ENCODE data around the gene LRRFIP1. TPM values are rescaled to one million over a fixed set of nuclear protein-coding genes. Genes with fewer than 3 reads are reported as not detected.

Gene LRRFIP1
- total RNA-seq, 1 donor: 64.3 TPM

DNA sequence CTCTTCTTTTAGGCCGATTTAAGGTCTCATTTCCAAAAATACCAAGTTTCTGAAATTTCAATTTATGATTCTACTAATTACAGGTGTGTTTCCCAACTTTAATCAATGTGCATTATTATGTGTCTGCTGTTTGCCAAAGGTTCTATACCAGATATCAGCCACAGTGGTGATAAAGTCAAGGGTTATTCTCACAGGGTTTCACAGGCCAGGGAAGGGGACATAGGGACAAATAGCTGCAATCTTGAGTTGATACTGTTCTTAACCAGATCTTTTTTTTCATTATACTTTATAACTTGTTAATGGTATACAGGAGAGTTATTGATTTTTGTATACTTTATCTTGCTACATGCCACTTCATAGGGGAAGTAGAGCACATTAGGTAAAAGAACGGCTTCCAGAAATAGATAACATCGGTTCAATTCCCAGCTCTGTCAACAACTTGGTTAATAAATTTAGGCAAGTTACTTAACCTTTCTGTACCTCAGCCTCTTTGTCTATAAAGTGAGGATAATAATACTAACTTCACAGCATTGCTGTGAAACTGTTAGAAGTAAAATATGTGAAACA, 200.1 kb downstream of the LRRFIP1 start:
- H3K4me3 ChIP-seq (ENCODE audit: low read depth, low read length): no peak overlapping the region
- TF ChIP-seq, protein P1, sequence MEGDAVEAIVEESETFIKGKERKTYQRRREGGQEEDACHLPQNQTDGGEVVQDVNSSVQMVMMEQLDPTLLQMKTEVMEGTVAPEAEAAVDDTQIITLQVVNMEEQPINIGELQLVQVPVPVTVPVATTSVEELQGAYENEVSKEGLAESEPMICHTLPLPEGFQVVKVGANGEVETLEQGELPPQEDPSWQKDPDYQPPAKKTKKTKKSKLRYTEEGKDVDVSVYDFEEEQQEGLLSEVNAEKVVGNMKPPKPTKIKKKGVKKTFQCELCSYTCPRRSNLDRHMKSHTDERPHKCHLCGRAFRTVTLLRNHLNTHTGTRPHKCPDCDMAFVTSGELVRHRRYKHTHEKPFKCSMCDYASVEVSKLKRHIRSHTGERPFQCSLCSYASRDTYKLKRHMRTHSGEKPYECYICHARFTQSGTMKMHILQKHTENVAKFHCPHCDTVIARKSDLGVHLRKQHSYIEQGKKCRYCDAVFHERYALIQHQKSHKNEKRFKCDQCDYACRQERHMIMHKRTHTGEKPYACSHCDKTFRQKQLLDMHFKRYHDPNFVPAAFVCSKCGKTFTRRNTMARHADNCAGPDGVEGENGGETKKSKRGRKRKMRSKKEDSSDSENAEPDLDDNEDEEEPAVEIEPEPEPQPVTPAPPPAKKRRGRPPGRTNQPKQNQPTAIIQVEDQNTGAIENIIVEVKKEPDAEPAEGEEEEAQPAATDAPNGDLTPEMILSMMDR (IDR thresholded peaks at IDR 0.05; ENCODE audit: insufficient read depth, low read depth, low read length): no peak
- no peak for DNase-seq (ENCODE audit: low read depth)

Other genes with a start within 250 kb of the LRRFIP1 start
- gene COL6A3, start 213.4 kb upstream of the LRRFIP1 start, total RNA-seq: 1,329 and 1,968 TPM in 2 replicates
- 29.3 and 40.6 TPM in 2 replicates for gene MLPH, start 140.3 kb upstream of the LRRFIP1 start, total RNA-seq
- not detected in 2 replicates for gene PRLH, start 61.0 kb upstream of the LRRFIP1 start, total RNA-seq
- gene RAB17, start 36.9 kb upstream of the LRRFIP1 start, total RNA-seq: 0.43 and 0.64 TPM in 2 replicates
- 0.43 and 0.97 TPM in 2 replicates for gene RBM44, start 171.2 kb downstream of the LRRFIP1 start, total RNA-seq
- 28.0 and 35.0 TPM in 2 replicates for gene RAMP1, start 232.0 kb downstream of the LRRFIP1 start, total RNA-seq